AG10803 (cell line): ENCODE measurements around the gene PARD3.

Source experiments
- DNase-seq: peaks from one replicate; pipeline ENCODE4 v3.0.0; 2010; ENCODE audit warnings: low read depth
- H3K4me3 ChIP-seq: 2 replicates; pipeline ENCODE4 v1.5.1; 2011; ENCODE audit warnings: mild to moderate bottlenecking, low read length, control low read depth
- TF ChIP-seq, protein P1 (sequence below): conservative IDR thresholded peaks from 2 replicates; pipeline ENCODE4 v1.5.1; 2011; ENCODE audit warnings: mild to moderate bottlenecking, low read length, control low read depth, inconsistent platforms

Gene PARD3

DNA sequence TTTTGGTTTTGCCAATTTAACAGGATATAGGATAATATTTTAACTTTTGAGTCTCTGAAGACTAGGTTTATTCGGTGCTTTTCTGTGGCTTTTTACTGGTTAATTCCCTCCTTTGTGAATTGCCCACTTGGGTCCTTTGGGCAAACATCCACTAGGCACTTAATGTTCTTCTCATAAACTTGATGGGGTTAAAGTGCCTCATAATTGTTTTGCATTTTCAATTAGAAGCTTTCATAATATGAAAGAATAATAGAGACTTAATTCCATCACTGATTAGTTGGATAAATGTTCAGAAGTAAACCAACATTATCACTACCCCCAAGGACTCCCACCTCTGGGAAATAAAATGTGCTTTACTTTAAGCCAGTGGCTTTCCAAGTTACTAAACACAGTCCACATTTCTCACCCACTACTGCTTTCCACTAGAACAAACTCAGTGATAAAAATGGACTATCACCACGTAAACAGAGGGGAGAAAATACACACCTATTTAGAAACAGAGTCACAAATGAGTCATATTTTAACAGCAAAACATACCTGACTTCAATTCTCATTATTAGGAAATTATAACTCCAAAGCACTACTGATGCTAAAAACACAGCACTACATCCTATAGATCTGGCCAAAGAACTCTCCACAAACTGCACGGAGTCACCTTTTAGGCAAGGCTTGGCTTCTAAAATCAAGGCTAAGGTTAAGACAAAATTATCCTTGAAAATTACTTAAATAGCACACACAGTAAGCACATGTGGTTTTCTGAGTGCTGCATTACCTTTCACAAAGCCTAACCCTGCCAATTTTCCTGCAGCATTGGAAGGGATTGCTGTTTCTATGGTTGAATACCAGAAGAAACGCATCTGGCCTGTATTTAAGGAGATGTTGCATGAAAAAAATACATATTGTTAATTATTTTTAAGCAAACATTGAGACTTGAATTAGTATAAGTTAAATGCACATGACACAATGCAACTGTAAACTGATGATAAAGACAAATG lies 41.2 kb downstream of the PARD3 start:
- no peak overlapping the region for H3K4me3 ChIP-seq
- TF ChIP-seq, protein P1, sequence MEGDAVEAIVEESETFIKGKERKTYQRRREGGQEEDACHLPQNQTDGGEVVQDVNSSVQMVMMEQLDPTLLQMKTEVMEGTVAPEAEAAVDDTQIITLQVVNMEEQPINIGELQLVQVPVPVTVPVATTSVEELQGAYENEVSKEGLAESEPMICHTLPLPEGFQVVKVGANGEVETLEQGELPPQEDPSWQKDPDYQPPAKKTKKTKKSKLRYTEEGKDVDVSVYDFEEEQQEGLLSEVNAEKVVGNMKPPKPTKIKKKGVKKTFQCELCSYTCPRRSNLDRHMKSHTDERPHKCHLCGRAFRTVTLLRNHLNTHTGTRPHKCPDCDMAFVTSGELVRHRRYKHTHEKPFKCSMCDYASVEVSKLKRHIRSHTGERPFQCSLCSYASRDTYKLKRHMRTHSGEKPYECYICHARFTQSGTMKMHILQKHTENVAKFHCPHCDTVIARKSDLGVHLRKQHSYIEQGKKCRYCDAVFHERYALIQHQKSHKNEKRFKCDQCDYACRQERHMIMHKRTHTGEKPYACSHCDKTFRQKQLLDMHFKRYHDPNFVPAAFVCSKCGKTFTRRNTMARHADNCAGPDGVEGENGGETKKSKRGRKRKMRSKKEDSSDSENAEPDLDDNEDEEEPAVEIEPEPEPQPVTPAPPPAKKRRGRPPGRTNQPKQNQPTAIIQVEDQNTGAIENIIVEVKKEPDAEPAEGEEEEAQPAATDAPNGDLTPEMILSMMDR, result no peak
- DNase-seq, result no peak

DNA sequence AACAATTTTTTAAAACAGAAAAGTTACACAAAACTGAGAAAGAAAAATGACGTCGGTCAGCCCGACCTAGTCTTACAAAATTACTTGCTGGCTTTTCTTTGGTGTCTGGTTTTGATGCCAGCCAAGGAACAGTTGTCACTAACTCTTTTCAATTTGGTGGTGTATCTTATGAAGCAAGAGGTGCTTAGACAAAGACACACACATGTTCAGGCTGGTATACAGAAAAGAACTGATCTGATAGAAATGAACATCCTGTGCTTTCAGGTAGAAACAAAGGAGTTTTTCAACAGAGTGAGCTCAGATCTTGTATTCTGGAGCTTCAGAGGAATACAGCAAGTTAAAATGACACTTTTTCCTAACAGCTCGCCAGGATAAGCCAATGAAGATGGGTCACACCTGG lies 43.6 kb downstream of the PARD3 start:
- DNase-seq, result no peak
- TF ChIP-seq, protein P1, result no peak
- H3K4me3 ChIP-seq, result no peak overlapping the region

DNA sequence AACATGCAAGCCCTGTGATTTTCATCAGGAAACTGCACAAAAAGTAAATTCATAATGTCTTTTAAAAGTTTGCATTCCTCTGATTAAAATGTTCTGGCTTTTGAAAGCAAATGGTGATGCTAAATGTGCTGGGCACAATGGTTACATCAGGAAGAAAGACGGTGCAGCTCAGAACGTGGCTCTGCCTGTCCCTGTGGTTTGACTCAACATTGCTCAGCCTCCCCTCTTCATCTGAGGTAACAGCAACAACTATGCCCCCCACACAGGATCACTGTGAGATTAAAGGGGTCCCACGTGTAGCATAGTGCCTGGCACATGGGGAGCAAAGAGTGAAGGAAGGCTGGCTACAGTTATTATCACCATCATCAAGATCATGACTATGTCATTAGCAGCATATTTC lies 44.0 kb downstream of the PARD3 start:
- H3K4me3 ChIP-seq, result no peak overlapping the region
- TF ChIP-seq, protein P1, result no peak
- DNase-seq, result no peak

DNA sequence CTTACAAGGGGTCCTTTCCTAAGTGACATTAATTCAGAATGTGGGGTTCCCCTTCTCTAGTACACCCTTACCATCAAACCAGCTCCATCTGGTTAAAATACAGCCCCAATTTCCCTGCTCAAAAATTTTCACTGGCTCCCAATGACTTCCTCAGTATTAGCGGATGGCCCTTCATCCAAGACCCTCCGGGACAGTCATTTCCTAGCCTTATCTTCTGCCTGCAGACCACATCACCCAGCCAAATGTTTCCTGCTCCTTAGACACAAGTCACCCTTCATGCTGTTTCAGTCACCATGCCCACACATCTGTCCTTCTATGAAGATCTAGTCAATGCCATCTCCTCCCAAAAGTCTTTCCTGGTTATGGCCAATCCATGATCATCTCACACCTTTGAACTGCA lies 45.2 kb downstream of the PARD3 start:
- H3K4me3 ChIP-seq, result no peak overlapping the region
- no peak for DNase-seq
- TF ChIP-seq, protein P1, result no peak

DNA sequence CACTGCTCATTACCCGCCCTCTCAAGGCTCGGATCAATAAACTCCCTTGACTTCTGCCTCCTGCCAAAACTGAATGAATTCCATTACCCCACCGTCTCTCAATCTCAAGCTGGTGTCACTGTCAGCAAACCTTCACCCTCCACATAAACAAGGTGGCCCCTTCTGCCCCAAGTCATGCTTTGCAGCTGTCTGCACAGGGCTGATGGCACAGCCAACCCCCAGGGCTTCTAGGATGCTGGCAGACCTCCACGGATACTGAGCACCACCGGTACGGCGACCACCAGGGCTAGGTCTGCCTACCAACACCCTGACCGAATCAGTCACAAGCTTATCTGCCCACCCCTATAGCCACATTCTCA lies 46.1 kb downstream of the PARD3 start:
- TF ChIP-seq, protein P1, result no peak
- no peak overlapping the region for H3K4me3 ChIP-seq
- DNase-seq, result no peak

DNA sequence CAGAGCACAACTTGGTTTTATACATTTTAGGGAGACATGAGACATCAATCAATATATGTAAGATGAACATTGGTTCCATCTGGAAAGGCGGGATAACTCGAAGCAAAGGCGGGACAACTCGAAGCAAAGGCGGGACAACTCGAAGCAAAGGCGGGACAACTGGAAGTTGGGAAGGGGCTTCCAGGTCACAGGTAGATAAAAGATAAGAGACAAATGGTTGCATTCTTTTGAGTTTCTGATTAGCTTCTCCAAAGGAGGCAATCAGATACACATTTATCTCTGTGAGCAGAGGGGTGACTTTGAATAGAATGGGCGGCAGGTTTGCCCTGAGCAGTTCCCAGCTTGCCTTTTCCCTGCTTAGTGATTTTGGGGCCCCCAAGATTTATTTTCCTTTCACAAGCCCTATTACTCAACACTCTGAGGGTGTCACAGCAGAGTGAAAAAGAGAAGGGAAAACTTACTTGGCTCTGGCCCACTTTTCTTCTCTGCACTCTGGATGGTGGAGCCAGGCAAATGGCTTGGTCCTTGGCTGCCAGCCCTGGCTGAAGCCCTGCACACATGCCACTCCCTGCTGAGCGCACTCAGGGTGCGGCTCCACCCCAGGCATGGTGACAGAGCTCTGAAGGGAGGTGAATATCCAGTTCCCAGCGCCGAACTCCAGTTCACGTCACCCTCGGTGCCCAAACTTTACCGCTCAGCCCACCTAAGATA lies 46.7 kb downstream of the PARD3 start:
- no peak overlapping the region for H3K4me3 ChIP-seq
- TF ChIP-seq, protein P1, result no peak
- peak; percentile 77 for DNase-seq
